ENCODE data around the gene RBM39.

- TF ChIP-seq SIN3A (IDR thresholded peaks at IDR 0.05; ENCODE audit: borderline replicate concordance, insufficient read depth, low read length) = no peak
- TF ChIP-seq TAF1 (IDR thresholded peaks at IDR 0.05; ENCODE audit: borderline replicate concordance, insufficient read depth, low read length) = no peak
- no peak for TF ChIP-seq FOXP2 (optimal IDR thresholded peaks at IDR 0.05; ENCODE audit: borderline replicate concordance, extremely low read depth, extremely low read length, insufficient read depth)
Measured at GRCh38 chr20:35673884-35674283, 68.2 kb downstream of the RBM39 start.

Data from PFSK-1 (cell line).